Measurements from ENCODE around the gene TMED9. TPM values are rescaled to one million over a fixed set of nuclear protein-coding genes. Genes with fewer than 3 reads are reported as not detected.
"Not testable (repeated sequence)": the region's sequence is repeated elsewhere in the genome, so short reads cannot be mapped to it uniquely, and the experiment has no call there.

The TMED9 gene
- total RNA-seq = 61.0 TPM
- long read RNA-seq, transcript TMED9-201 (5 exons, 1,473 nt) = major isoform, 23 of 31 reads
- long read RNA-seq, partial matches to known transcripts = 6 of 31 reads
- long read RNA-seq, other reads (novel, unspliced or antisense) = 1 of 31 reads

DNA sequence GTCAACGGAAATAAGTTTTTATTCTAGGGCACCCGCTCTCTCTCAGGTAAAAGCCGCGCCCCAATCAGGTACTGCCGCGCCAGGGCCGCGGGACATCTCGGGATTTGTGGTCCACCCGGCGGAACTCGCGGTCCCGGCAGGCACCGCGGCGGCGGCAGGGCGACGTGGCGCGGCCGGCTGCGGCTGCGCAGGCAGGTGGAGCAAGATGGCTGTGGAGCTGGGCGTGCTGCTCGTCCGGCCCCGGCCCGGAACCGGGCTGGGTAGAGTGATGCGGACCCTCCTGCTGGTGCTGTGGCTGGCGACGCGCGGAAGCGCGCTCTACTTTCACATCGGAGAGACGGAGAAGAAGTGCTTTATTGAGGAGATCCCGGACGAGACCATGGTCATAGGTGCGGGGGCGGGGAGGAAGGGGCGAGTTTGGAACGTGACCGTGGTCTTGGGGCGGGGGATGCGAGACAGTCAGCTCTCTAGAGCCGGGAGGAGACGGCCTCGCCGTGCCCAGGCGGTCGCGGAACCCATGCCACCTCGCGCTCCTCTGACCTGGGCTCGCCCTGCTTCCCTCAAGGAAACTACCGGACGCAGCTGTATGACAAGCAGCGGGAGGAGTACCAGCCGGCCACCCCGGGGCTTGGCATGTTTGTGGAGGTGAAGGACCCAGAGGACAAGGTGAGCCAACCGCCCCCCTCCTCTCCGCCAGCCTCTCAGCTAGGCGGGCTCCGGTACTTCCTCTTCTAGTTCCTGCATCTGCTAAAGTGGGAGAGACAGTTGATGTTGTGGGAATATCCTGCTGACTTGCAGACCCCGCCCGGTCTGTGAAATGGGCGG is at the start of gene TMED9:
Gene TMED9 (plus strand): TSS at position 194 of the 825 bp plus-strand sequence. CDS start 12 bp downstream, at position 206.
- ATAC-seq (ENCODE audit: poor library complexity) = peak; percentile 100
- intact Hi-C loops (cut with DNase I) = no loop called here
- DNase-seq = peak; percentile 91

DNA sequence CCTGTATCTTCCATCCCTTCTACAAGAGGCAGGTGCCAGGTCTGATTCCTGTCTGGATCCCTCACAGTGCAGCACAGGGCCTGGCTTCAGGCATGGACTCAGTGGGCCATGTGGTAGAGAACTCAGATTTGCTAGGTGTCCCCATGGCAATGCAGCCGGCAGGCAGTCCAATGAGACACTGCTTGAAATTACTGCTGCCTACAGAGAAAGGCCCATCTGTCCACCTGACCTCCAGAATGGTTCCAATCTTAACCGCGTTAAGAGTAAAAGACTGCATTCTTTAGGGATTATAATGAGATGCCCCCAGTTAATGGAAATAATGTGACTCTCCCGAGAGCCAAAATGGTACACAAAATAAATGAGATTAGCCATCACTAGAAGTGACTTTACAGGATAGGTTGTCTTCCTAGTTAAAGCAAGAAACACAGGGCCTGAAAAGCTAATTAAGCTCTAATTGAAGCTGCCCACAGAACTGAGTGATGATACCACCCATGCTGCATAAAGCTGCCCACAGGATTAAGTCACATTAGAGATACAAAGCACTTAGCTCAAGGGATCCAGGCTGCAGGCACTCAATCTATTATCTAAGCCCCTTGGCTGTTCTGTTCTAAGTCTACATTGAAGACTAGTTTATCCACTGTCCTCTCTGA is 49.1 kb upstream of the TMED9 start:
- intact Hi-C loops (cut with DNase I) = no loop called here
- no peak for DNase-seq
- no peak for ATAC-seq (ENCODE audit: poor library complexity)

DNA sequence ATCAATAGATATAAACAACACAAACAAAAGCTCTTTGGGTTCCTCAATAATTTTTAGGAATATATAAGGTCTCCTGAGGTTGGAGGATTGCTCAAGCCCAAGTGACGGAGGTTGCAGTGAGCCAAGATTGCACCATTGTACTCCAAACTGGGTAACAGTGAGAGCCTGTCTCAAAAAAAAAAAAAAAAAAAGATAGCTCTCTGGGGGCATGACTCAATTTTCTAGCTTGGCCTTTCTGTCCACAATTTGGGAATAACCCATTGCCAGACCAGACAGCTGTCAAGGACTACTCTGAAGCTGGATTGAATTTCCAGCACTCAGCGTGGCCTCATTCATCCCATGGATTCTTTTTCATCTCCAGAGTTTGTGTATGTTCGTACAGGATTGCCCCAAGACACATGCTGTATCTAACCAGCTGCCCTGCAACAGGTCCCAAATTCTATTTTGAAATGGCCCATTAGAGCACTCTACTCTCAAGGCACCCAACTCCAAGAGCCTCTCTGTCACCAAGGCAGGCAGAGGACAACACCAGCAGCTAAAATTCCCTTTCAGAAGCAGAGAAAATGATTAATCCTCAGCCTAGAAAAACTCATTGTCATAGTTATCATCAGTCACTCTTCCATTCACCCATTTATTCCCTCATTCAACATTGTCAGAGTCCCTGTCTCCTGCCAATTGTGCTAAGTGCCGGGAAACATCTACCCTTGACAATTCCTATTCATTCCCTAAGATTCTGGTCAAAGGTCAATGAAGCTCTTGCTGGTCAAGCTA is 46.3 kb upstream of the TMED9 start:
- ATAC-seq (ENCODE audit: poor library complexity) (peak; percentile 78), DNase-seq (peak; percentile 67)
- intact Hi-C loops (cut with DNase I) = no loop called here

DNA sequence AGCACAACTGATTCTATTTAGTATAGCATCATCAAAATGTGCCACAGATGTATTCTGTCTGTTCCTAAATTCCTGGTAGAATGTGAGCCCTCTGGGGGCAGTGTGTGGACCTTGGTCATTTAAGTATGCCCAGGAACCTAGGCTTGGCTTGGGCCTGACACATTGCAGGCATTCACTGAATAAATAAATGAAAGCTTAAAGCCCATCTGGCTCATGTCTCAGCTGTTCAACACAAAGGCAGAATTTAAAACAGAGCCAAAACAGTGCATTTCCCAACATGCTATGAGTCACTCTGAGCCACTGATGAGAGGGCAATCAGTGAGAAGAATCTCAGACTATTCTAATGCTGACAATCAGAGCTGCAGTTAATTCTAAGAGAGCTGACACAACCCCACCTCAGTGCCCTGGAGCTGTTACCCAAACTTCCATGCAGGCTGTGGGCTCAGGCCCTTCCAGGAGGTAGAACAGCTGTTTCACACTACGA is 45.7 kb upstream of the TMED9 start:
- intact Hi-C loops (cut with DNase I) = no loop called here
- peak; percentile 73 for ATAC-seq (ENCODE audit: poor library complexity)
- peak; percentile 72 for DNase-seq

DNA sequence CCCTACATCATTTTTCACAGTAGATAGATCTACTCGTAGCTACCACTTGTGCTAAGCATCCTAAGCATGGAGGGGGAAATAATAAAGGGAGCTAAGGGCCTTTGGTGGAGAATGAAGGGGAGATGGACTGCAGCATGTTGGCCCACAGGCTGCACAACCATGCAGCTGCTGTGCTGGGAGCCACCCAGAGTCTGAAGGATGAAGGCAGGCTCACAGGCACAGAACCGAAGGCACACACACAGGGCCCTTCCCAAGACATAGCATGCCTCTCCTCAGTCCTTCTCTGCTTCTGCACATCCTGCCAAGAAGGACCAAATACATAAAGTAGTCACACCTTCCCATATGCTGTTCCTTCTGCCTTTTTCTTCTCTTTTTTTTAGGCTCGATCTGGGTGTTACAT is 44.3 kb upstream of the TMED9 start:
- no peak for ATAC-seq (ENCODE audit: poor library complexity)
- intact Hi-C loops (cut with DNase I) = no loop called here
- DNase-seq = no peak

DNA sequence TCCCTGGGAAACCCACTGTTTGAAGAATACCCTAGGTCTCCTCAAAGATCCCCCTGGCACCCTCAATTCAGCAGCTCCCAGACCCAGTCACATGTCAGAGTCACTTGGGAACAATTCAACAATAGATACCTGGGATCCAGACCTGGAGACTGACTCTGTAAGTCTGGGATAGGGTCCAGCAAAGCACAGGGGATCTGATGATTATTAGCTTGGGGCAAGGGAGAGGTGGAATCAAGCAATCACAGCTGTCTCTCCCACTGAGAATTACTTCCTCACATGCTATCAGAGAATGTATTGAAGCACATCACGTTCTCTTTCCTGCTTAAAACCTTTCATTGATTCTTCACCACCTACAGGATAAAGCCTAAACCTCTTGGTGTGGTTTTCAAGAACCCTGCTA is 43.5 kb upstream of the TMED9 start:
- intact Hi-C loops (cut with DNase I) = no loop called here

DNA sequence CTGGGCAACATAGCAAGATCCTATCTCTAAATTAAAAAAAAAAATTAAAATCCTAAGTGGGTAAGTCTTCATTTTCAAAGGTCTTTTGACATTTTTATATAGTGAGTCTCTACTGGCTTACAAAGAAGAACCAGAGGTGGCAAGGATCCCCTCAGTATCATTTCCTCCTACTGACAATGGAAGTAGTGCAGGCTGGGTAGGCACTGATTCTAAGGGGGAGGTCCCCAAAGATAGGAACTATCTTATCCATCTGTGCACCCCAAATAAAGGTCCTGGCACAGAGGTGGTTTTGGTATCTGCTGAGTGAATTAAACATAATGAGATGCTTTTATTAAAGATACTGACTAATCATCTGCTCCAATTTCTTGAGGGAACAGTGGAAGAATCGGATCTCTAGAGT is 41.9 kb upstream of the TMED9 start:
- intact Hi-C loops (cut with DNase I) = no loop called here
- ATAC-seq (ENCODE audit: poor library complexity) (no peak), DNase-seq (no peak)

More for the DNA sequence above, 43.5 kb upstream of the TMED9 start:
- DNase-seq = no peak
- no peak for ATAC-seq (ENCODE audit: poor library complexity)

DNA sequence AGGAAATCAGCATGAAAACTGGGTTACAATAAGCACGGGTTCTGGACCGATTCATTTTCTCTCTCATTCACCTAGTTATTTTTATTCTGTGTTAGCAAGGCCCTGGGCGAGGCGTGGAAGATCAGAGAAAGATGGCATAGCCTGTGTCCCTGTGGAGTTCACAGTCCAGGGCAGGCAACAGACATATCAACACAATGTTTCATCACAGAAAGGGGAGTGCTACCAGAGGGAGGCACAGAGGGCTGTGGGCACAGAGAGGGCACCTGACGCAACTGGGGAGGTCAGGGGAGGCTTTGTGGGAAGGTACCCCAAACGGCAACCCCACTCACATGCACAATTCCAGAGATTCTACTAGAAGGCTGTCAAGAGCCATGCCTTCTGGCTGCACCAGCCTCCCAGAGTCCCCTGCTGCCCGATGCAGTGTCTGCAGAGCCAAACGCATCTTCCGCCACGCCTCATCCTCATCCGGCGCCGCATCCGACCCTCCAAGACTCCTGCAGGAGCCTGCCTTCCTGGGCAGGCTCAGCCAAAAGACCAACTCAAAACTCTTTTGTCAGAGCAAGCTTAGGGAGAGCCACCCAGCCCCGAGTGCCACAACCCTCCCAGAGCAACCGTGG is 39.1 kb upstream of the TMED9 start:
- DNase-seq (no peak), ATAC-seq (ENCODE audit: poor library complexity) (no peak)
- intact Hi-C loops (cut with DNase I) = no loop called here

DNA sequence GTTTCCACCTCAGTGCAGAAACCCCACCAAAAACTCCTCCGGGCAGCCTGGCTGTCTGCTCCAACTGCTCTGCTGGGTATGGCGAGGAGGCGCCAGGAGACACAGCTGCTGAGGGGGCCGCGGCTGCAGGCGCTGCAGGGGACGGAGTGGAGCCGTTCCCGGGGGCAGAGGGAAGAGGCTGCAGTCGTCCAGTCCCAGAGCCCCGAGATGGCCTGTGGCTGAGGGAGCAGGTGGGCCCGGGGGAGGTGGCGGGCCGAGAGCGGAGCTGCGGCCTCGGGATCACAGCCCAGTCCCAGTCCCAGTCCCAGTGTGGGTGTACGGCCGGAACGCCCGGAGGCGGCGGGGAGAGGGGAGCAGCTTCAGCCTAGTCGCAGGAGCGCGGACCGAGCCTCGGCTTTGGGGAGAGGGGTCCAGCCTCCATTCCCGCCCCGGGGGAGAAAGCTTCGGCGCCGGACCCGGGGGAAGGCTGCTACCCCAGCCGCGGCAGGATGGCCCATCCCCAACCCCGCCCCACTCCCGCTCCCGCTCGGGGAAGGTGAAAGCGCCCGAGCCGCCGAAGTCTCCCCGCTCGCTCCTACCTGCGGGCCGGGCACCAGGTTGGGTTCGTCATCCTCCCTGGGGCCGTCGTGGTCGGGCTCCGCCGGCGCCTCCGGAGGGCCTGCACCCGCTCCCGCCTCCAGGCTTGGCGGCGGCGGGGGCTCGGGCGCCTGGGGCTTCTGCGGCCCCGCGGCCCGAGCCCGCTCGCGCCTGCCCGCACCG is 38.2 kb upstream of the TMED9 start:
- ATAC-seq (ENCODE audit: poor library complexity) (peak; percentile 43), DNase-seq (peak; percentile 64)
- intact Hi-C loops (cut with DNase I) = no loop called here

DNA sequence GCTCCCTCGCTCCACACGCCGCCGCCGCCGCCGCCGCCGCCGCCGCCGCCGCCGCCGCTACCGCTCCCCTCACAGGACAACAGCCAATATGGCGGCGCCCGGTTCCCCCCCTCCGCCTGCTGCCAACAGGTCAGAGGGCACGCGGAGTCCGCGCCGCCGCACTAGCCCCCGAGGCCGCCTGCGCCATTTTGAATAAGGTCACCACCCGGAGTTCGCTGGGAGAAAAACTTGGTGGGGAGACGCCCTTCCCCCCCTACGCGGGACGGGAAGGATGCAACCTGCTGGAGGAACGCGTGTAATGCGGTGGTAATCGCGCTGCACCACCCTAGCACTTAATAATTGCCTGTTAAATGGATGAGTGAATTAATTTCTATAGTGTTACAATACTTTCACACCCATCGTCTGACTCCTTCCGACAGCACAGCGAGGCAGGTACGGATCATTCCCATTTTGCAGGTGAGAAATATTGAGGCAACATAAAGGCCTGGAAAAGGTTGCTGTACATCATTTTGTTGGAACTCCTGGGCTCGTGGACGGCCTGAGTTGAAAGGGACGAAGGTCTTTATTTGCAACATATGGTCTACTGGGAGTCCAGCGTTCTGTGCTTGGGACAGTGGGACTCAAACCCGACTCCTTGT is 37.4 kb upstream of the TMED9 start, which contains the start of gene FAM193B:
Gene FAM193B (minus strand): TSS at position 90 of the 638 bp plus-strand sequence. CDS start 105 bp downstream, outside the sequence.
- intact Hi-C loops (cut with DNase I) = no loop called here
- DNase-seq = peak; percentile 97
- ATAC-seq (ENCODE audit: poor library complexity) = peak; percentile 97

DNA sequence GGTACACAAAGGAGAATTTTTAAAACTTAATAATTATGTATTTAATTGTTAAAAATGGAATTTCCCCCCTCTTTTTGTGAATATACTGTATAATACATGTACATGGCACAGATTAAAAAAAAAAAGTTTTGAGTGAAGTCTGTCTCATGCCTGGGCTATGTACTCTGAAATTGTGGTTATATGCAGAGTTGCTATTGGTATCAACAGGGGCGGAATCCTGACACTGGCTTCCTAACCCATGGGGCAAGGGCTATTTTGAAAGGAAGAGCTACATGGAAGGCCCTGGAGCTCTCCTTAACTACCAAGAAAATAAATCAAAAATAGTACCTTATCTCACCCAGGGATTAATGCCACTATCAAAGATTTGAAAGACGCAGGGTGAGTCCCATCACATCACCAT is 36.8 kb upstream of the TMED9 start:
- intact Hi-C loops (cut with DNase I) = no loop called here
- DNase-seq (no peak), ATAC-seq (ENCODE audit: poor library complexity) (peak; percentile 8)

DNA sequence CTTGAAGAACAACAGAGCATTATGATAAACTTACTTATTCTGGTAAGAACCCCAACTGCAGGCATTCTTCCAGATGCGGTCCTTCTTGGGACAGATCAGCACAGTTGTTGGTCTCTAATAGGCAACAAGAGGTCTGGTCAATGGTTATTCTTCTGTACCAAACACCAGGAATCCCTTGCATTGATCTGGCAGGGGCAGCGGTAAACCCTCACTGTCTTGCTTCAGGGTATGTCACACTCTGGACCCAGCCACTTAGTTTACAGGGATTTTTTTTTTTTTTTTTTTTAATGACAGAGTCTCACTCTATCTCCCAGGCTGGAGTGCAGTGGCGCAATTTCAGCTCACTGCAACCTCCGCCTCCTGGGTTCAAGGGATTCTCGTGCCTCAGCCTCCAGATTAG is 36.3 kb upstream of the TMED9 start:
- intact Hi-C loops (cut with DNase I) = no loop called here
- DNase-seq (no peak), ATAC-seq (ENCODE audit: poor library complexity) (no peak)

DNA sequence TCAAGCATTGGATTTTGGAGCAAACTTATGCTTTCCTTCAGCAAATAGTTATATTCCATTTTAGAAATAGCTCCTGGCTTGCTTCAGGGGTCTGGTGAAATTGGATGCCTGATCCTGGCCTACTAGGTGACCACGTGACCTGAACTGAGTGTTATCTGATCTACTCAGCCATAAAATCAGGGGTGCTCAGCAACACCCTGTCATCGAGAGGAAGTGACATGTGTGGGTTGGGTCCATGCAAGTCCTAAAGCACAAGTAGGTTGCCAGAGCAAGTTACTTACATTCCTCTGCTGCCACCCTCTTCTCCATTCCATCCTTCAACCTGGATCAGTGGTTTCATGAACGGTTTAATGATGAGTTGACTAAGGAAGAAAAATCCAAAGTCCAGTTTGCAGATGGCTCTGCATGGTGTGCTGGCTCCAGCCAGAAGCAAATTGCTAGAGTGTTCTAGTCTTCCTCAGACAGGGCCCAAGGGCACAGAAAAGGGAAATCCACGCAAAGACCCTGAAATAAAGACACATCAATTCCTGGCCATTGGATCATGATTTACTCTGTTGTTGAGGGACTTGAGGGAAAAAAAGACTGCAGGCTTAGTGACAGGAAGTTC is 34.9 kb upstream of the TMED9 start:
- ATAC-seq (ENCODE audit: poor library complexity) (no peak), DNase-seq (no peak)
- intact Hi-C loops (cut with DNase I) = no loop called here

DNA sequence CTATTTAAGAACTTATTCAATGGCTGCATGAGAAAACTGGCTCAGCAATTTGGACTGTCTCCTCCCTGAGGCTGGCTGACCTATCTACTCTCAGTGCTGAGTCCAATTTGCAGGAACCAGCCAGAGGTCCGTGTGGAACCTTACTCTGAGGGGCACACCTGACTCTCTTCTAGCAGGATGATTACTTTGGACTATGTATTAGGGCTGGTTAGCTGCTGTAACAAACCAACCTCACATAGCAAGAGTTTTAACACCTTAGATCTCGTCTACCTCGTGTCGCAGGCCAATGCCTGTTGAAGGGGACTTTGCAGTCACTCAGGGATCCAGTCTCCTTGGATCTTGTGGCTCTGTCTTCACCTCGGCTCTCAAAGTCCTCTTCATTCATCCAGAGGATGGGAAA is 34.2 kb upstream of the TMED9 start:
- intact Hi-C loops (cut with DNase I) = no loop called here
- ATAC-seq (ENCODE audit: poor library complexity) = no peak
- no peak for DNase-seq

DNA sequence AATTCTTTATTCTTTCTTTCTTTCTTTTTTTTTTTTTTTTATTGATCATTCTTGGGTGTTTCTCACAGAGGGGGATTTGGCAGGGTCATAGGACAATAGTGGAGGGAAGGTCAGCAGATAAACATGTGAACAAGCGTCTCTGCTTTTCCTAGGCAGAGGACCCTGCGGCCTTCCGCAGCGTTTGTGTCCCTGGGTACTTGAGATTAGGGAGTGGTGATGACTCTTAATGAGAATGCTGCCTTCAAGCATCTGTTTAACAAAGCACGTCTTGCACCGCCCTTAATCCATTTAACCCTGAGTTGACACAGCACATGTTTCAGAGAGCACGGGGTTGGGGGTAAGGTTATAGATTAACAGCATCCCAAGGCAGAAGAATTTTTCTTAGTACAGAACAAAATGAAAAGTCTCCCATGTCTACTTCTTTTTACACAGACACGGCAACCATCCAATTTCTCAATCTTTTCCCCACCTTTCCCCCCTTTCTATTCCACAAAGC is 32.5 kb upstream of the TMED9 start:
- ATAC-seq (ENCODE audit: poor library complexity); intact Hi-C loops (cut with DNase I); DNase-seq: not testable (repeated sequence)

DNA sequence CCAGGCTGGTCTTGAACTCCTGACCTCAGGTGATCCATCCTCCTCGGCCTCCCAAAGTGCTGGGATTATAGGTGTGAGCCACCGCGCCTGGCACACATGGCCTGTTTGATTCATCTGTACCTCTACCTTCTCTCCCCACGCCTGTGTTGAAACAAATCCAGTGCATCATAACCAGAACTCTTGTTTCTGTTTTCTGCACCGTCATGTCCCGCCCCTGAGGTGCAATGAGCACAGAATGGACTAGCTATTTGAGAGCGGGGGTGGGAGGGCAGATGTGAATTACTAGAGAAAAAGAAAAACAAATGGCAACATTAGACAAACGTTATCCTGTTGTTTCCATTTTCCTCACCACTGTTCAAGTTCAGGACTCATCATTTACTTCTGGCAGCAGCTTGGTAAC is 27.0 kb upstream of the TMED9 start:
- DNase-seq = no peak
- intact Hi-C loops (cut with DNase I) = no loop called here
- no peak for ATAC-seq (ENCODE audit: poor library complexity)

DNA sequence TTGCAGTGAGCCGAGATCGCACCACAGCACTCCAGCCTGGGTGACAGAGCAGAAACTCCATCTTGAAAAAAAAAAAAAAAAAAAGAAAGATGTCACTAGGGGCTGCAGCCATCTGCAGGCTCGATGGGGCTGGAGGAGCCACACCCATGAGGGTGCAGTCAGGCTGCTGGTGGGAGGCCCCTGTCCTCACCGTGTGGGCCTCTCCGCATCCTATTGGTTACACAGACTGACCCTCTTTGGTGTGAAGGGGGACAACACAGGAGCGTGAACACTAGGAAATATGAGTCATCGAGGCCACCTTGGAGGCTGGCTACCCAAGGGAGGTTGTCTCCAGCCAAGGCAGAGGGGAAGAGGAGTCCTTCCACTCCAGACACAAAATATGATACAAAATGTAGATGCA is 23.7 kb upstream of the TMED9 start:
- DNase-seq (no peak), ATAC-seq (ENCODE audit: poor library complexity) (no peak)
- intact Hi-C loops (cut with DNase I) = no loop called here

Data from Right ventricle myocardium superior (tissue), 1 donor.